ENCODE measurements around the gene HOXB6.

The HOXB6 gene

DNA sequence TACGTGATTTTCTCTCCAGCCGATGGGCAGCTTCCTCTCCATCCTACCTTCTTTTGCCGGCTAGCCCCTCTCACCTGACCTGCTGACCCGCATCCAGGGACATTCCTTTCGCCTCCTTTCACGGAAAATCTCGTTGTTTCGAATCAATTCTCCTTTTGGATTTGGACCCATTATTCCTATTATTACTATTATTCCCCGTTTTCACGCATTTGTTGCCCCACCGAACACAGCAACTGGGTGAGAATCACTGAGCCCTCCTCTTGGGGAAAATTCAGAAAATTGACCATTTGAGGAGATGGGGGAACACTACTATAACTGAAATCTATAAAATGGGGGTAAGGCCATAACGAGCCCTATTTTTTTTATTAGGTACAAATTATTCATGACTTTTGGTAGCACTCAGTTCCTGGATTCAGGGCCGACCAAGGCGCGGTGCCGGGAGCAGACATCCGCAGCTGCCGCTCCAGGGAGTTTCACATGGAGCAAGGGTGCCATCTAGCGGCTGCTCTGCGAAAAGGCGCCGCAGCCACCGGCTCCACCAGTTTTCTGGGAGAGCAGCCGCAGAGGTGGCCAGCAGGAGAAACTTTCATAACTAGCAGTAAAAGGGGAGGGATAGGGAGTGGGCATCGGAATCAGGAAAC lies 13.6 kb upstream of the HOXB6 start:
- peak; percentile 93 for ATAC-seq
- TF ChIP-seq ZFP30 (CRISPR knock-in tag; IDR thresholded peaks at IDR 0.05) (no peak), ESRRG (CRISPR knock-in tag; IDR thresholded peaks at IDR 0.05) (no peak), BACH2 (CRISPR knock-in tag; IDR thresholded peaks at IDR 0.05; ENCODE audit: borderline replicate concordance) (no peak), SNAI2 (CRISPR knock-in tag; IDR thresholded peaks at IDR 0.05) (no peak), ZNF70 (CRISPR knock-in tag; IDR thresholded peaks at IDR 0.05) (no peak), TOX (CRISPR knock-in tag; IDR thresholded peaks at IDR 0.05; ENCODE audit: borderline replicate concordance) (no peak), ARNTL (CRISPR knock-in tag; IDR thresholded peaks at IDR 0.05; ENCODE audit: borderline replicate concordance, low read depth) (no peak), TCF4 (CRISPR knock-in tag; IDR thresholded peaks at IDR 0.05; ENCODE audit: borderline replicate concordance) (no peak), CSDC2 (CRISPR knock-in tag; IDR thresholded peaks at IDR 0.05) (no peak), PPARA (CRISPR knock-in tag; IDR thresholded peaks at IDR 0.05; ENCODE audit: borderline replicate concordance) (no peak)
- TF ChIP-seq, protein P1, sequence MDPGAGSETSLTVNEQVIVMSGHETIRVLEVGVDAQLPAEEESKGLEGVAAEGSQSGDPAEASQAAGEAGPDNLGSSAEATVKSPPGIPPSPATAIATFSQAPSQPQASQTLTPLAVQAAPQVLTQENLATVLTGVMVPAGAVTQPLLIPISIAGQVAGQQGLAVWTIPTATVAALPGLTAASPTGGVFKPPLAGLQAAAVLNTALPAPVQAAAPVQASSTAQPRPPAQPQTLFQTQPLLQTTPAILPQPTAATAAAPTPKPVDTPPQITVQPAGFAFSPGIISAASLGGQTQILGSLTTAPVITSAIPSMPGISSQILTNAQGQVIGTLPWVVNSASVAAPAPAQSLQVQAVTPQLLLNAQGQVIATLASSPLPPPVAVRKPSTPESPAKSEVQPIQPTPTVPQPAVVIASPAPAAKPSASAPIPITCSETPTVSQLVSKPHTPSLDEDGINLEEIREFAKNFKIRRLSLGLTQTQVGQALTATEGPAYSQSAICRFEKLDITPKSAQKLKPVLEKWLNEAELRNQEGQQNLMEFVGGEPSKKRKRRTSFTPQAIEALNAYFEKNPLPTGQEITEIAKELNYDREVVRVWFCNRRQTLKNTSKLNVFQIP (CRISPR knock-in tag; IDR thresholded peaks at IDR 0.05; ENCODE audit: borderline replicate concordance, low read depth): no peak
- TF ChIP-seq, protein P2, sequence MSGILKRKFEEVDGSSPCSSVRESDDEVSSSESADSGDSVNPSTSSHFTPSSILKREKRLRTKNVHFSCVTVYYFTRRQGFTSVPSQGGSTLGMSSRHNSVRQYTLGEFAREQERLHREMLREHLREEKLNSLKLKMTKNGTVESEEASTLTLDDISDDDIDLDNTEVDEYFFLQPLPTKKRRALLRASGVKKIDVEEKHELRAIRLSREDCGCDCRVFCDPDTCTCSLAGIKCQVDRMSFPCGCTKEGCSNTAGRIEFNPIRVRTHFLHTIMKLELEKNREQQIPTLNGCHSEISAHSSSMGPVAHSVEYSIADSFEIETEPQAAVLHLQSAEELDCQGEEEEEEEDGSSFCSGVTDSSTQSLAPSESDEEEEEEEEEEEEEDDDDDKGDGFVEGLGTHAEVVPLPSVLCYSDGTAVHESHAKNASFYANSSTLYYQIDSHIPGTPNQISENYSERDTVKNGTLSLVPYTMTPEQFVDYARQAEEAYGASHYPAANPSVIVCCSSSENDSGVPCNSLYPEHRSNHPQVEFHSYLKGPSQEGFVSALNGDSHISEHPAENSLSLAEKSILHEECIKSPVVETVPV (CRISPR knock-in tag; IDR thresholded peaks at IDR 0.05): no peak
- TF ChIP-seq, protein P3, sequence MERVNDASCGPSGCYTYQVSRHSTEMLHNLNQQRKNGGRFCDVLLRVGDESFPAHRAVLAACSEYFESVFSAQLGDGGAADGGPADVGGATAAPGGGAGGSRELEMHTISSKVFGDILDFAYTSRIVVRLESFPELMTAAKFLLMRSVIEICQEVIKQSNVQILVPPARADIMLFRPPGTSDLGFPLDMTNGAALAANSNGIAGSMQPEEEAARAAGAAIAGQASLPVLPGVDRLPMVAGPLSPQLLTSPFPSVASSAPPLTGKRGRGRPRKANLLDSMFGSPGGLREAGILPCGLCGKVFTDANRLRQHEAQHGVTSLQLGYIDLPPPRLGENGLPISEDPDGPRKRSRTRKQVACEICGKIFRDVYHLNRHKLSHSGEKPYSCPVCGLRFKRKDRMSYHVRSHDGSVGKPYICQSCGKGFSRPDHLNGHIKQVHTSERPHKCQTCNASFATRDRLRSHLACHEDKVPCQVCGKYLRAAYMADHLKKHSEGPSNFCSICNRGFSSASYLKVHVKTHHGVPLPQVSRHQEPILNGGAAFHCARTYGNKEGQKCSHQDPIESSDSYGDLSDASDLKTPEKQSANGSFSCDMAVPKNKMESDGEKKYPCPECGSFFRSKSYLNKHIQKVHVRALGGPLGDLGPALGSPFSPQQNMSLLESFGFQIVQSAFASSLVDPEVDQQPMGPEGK (CRISPR knock-in tag; IDR thresholded peaks at IDR 0.05; ENCODE audit: borderline replicate concordance): no peak
- TF ChIP-seq, protein P4, sequence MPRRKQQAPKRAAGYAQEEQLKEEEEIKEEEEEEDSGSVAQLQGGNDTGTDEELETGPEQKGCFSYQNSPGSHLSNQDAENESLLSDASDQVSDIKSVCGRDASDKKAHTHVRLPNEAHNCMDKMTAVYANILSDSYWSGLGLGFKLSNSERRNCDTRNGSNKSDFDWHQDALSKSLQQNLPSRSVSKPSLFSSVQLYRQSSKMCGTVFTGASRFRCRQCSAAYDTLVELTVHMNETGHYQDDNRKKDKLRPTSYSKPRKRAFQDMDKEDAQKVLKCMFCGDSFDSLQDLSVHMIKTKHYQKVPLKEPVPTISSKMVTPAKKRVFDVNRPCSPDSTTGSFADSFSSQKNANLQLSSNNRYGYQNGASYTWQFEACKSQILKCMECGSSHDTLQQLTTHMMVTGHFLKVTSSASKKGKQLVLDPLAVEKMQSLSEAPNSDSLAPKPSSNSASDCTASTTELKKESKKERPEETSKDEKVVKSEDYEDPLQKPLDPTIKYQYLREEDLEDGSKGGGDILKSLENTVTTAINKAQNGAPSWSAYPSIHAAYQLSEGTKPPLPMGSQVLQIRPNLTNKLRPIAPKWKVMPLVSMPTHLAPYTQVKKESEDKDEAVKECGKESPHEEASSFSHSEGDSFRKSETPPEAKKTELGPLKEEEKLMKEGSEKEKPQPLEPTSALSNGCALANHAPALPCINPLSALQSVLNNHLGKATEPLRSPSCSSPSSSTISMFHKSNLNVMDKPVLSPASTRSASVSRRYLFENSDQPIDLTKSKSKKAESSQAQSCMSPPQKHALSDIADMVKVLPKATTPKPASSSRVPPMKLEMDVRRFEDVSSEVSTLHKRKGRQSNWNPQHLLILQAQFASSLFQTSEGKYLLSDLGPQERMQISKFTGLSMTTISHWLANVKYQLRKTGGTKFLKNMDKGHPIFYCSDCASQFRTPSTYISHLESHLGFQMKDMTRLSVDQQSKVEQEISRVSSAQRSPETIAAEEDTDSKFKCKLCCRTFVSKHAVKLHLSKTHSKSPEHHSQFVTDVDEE (CRISPR knock-in tag; IDR thresholded peaks at IDR 0.05): no peak

DNA sequence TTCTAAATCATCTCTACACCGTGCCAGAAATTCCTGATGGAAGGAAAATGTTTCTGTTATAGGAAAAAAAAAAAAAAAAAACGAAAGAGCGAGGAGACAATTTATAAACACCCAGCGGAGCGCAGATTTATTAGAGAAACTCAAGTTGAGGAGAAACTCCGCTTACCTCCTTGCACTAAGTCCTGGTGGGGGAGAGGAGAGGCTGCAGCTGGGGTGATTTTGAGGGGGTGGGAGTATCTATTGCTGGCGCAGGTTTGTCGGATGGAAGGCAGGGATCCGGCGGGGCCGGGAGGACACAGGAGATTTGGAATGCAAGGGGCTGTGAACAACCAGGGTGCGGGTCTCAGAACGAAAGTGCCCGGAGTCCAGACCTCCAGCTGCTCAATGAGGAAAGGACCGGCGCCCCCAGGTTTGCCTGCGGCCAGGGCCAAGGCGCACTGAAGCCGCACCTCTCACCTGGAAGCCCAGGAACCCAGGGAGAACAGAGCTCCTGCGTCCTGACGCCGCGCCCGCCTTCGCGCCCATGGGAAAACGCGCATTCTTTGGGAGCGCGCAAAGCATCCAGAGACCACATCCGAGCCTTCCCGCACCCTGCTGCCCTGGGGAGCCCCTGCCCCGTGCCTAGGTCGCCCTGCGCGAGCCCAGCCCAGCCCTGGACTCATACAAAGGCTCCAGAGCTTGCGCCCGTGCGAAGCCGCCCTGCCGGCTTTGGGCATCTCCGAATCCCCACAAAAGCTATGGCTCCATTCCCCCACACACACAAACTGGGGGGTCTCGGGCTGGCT lies 12.9 kb upstream of the HOXB6 start:
- no peak for ATAC-seq
- no peak for TF ChIP-seq ZNF8 (CRISPR knock-in tag; IDR thresholded peaks at IDR 0.05)
- TF ChIP-seq, protein P3 (CRISPR knock-in tag; IDR thresholded peaks at IDR 0.05; ENCODE audit: borderline replicate concordance): no peak
- TF ChIP-seq, protein P1 (CRISPR knock-in tag; IDR thresholded peaks at IDR 0.05; ENCODE audit: borderline replicate concordance, low read depth): no peak

Data from SK-N-SH treated with all-trans-retinoic acid at 6 μM for 48 hours (cell line).